Iris pigment epithelial cell (primary cell): ENCODE data around the gene SCLY.
A peak's percentile ranks its signal among the peaks of the same experiment; 100 is the strongest.
"Not testable (repeated sequence)": the region's sequence is repeated elsewhere in the genome, so short reads cannot be mapped to it uniquely, and the experiment has no call there.

ENCODE experiments used
- DNase-seq: peaks from one replicate; pipeline ENCODE4 v3.0.0-alpha.2; 2011; ENCODE audit warnings: low read depth

The SCLY gene

GRCh38 chr2:238040918-238041317 lies 19.9 kb upstream of the SCLY start:
- DNase-seq = no peak

GRCh38 chr2:238042090-238042489 lies 18.7 kb upstream of the SCLY start:
- no peak for DNase-seq

GRCh38 chr2:238042849-238043584 lies 17.8 kb upstream of the SCLY start:
- peak; percentile 42 for DNase-seq

GRCh38 chr2:238043851-238044250 lies 16.9 kb upstream of the SCLY start:
- no peak for DNase-seq

- no peak for DNase-seq
These were observed 15.2 kb upstream of the SCLY start for GRCh38 chr2:238045575-238045974.

GRCh38 chr2:238046725-238047270 lies 14.0 kb upstream of the SCLY start:
- no peak for DNase-seq

- DNase-seq = peak; percentile 50
These were observed 7.5 kb upstream of the SCLY start for GRCh38 chr2:238053191-238053776.

GRCh38 chr2:238055841-238056240 lies 5.0 kb upstream of the SCLY start:
- no peak for DNase-seq

- DNase-seq = not testable (repeated sequence)
These were observed 2.9 kb upstream of the SCLY start for GRCh38 chr2:238057696-238058575.

GRCh38 chr2:238059505-238059904 lies 1.3 kb upstream of the SCLY start:
- DNase-seq = no peak

- DNase-seq = peak; percentile 23
These were observed 682 bp upstream of the SCLY start for GRCh38 chr2:238060096-238060541.

- peak; percentile 42 for DNase-seq
These were observed 758 bp downstream of the SCLY start for GRCh38 chr2:238061315-238062202.

- DNase-seq = no peak
These were observed 2.8 kb downstream of the SCLY start for GRCh38 chr2:238063414-238064189.

- DNase-seq = no peak
These were observed 3.6 kb downstream of the SCLY start for GRCh38 chr2:238064376-238064775.

- no peak for DNase-seq
These were observed 4.5 kb downstream of the SCLY start for GRCh38 chr2:238065071-238065846.

GRCh38 chr2:238066218-238066617 lies 5.4 kb downstream of the SCLY start:
- DNase-seq = no peak

GRCh38 chr2:238066718-238067117 lies 5.9 kb downstream of the SCLY start:
- not testable (repeated sequence) for DNase-seq

GRCh38 chr2:238067939-238068338 lies 7.1 kb downstream of the SCLY start:
- no peak for DNase-seq

GRCh38 chr2:238069021-238069709 lies 8.4 kb downstream of the SCLY start:
- DNase-seq = no peak
